GM13976 (cell line): ENCODE data around the gene BLOC1S6.

ENCODE experiments used
- DNase-seq: peaks from one replicate; pipeline ENCODE4 v3.0.0; 2012; ENCODE audit warnings: low spot score
- in situ Hi-C: fragments of 300-500 bp; cut with MboI; formaldehyde crosslinking; loops from one replicate; pipeline ENCODE4 v1.12.0; 2022; ENCODE audit warnings: low sequenced_read_pairs, mixed read lengths, inconsistent platforms; ENCODE audit not compliant: unreplicated experiment
- TF ChIP-seq, protein P1 (sequence below): IDR thresholded peaks from 2 replicates; pipeline ENCODE4 v1.5.1; 2012; ENCODE audit warnings: borderline replicate concordance, mild to moderate bottlenecking; ENCODE audit not compliant: insufficient read depth; ENCODE audit errors: extremely low read depth, missing control alignments, control extremely low read depth

The BLOC1S6 gene

GRCh38 chr15:45548753-45549520 is 38.2 kb upstream of the BLOC1S6 start:
- in situ Hi-C loops, result no loop called here
- no peak for DNase-seq
- TF ChIP-seq, protein P1, sequence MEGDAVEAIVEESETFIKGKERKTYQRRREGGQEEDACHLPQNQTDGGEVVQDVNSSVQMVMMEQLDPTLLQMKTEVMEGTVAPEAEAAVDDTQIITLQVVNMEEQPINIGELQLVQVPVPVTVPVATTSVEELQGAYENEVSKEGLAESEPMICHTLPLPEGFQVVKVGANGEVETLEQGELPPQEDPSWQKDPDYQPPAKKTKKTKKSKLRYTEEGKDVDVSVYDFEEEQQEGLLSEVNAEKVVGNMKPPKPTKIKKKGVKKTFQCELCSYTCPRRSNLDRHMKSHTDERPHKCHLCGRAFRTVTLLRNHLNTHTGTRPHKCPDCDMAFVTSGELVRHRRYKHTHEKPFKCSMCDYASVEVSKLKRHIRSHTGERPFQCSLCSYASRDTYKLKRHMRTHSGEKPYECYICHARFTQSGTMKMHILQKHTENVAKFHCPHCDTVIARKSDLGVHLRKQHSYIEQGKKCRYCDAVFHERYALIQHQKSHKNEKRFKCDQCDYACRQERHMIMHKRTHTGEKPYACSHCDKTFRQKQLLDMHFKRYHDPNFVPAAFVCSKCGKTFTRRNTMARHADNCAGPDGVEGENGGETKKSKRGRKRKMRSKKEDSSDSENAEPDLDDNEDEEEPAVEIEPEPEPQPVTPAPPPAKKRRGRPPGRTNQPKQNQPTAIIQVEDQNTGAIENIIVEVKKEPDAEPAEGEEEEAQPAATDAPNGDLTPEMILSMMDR, result no peak

- DNase-seq, result no peak
- in situ Hi-C loops, result no loop called here
- TF ChIP-seq, protein P1, result no peak
Observed at GRCh38 chr15:45549541-45550220, 37.5 kb upstream of the BLOC1S6 start.

DNA sequence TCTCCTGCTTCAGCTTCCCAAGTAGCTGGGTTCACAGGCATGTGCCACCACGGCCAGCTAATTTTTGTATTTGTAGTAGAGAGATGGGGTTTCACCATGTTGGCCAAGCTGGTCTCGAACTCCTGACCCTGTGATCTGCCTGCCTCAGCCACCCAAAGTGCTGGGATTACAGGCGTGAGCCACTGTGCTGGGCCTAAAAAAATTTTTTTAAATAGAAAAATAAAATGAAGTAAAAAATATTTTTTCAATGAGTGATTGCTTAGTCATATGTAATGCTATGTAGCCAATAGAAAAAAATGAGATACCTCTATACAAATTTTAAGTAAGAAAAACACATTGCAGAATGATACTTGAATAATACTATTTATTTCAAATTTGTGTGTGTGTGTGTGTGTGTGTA is 36.7 kb upstream of the BLOC1S6 start:
- no peak for DNase-seq
- TF ChIP-seq, protein P1, result no peak
- in situ Hi-C loops, result no loop called here

- in situ Hi-C loops, result no loop called here
- no peak for DNase-seq
- TF ChIP-seq, protein P1, result no peak
Observed at GRCh38 chr15:45551676-45552075, 35.5 kb upstream of the BLOC1S6 start.

- TF ChIP-seq, protein P1, result no peak
- in situ Hi-C loops, result no loop called here
- no peak for DNase-seq
Observed at GRCh38 chr15:45555934-45556608, 31.1 kb upstream of the BLOC1S6 start.

GRCh38 chr15:45572617-45573016 is 14.6 kb upstream of the BLOC1S6 start:
- TF ChIP-seq, protein P1, result no peak
- in situ Hi-C loops, result no loop called here
- no peak for DNase-seq
